ENCODE results near the gene ZNF668. TPM values are rescaled to one million over a fixed set of nuclear protein-coding genes. Genes with fewer than 3 reads are reported as not detected.
"Not testable (repeated sequence)": the region's sequence is repeated elsewhere in the genome, so short reads cannot be mapped to it uniquely, and the experiment has no call there.

Gene ZNF668
- polyA plus RNA-seq, 4 donors = 5.4 to 12.2 (median 10.1) TPM

- no peaks in the 10 kb centered on the region for H3K4me1 ChIP-seq (ENCODE audit: control insufficient read depth in 3 of 3, insufficient read depth in 2 of 3, low read depth in 1 of 3, low read length in 2 of 3)
- peak overlapping the region in 1 of 3 donors; percentile 8 for H3K27ac ChIP-seq (ENCODE audit: low read depth in 1 of 3, low read length in 2 of 3)
- H3K9me3 ChIP-seq (ENCODE audit: control insufficient read depth in 2 of 2, insufficient read depth in 1 of 2, low read depth in 1 of 2, low read length in 1 of 2) = no peaks in the 10 kb centered on the region
- WGBS, 3 donors = 92 to 94% (median 92%) methylated on average over 4 of the region's 4 CpGs
- no peak overlapping the region for H3K4me3 ChIP-seq (ENCODE audit: low read depth in 1 of 3, low read length in 3 of 3)
- no peaks in the 10 kb centered on the region for H3K36me3 ChIP-seq (ENCODE audit: control insufficient read depth in 3 of 3, insufficient read depth in 2 of 3, low read depth in 1 of 3, low read length in 3 of 3)
- DNase-seq (no peak), FAIRE-seq (no peak)
- H3K27me3 ChIP-seq (ENCODE audit: control insufficient read depth in 3 of 3, insufficient read depth in 3 of 3, low read length in 3 of 3) = no peaks in the 10 kb centered on the region
Observed at GRCh38 chr16:31023252-31023602, 50.8 kb downstream of the ZNF668 start.

GRCh38 chr16:31022544-31023251 lies 51.3 kb downstream of the ZNF668 start:
- Histone ChIP-seq H3K27ac (ENCODE audit: low read depth in 1 of 3, low read length in 2 of 3) (peak overlapping the region in 2 of 3 donors; percentile 8 to 61), H3K36me3 (ENCODE audit: control insufficient read depth in 3 of 3, insufficient read depth in 2 of 3, low read depth in 1 of 3, low read length in 3 of 3) (no peaks in the 10 kb centered on the region), H3K27me3 (ENCODE audit: control insufficient read depth in 3 of 3, insufficient read depth in 3 of 3, low read length in 3 of 3) (no peaks in the 10 kb centered on the region), H3K4me1 (ENCODE audit: control insufficient read depth in 3 of 3, insufficient read depth in 2 of 3, low read depth in 1 of 3, low read length in 2 of 3) (no peaks in the 10 kb centered on the region), H3K4me3 (ENCODE audit: low read depth in 1 of 3, low read length in 3 of 3) (no peak overlapping the region), H3K9me3 (ENCODE audit: control insufficient read depth in 2 of 2, insufficient read depth in 1 of 2, low read depth in 1 of 2, low read length in 1 of 2) (no peaks in the 10 kb centered on the region)
- FAIRE-seq (no peak), DNase-seq (peak; percentile 52 to 76)
- 31 to 58% (median 50%) methylated on average over 12 of the region's 12 CpGs for WGBS, 3 donors

GRCh38 chr16:31020536-31020935 lies 53.5 kb downstream of the ZNF668 start:
- FAIRE-seq (no peak), DNase-seq (no peak)
- Histone ChIP-seq H3K4me3 (ENCODE audit: low read depth in 1 of 3, low read length in 3 of 3) (no peak overlapping the region), H3K4me1 (ENCODE audit: control insufficient read depth in 3 of 3, insufficient read depth in 2 of 3, low read depth in 1 of 3, low read length in 2 of 3) (no peaks in the 10 kb centered on the region), H3K36me3 (ENCODE audit: control insufficient read depth in 3 of 3, insufficient read depth in 2 of 3, low read depth in 1 of 3, low read length in 3 of 3) (no peaks in the 10 kb centered on the region), H3K9me3 (ENCODE audit: control insufficient read depth in 2 of 2, insufficient read depth in 1 of 2, low read depth in 1 of 2, low read length in 1 of 2) (no peaks in the 10 kb centered on the region), H3K27me3 (ENCODE audit: control insufficient read depth in 3 of 3, insufficient read depth in 3 of 3, low read length in 3 of 3) (no peaks in the 10 kb centered on the region), H3K27ac (ENCODE audit: low read depth in 1 of 3, low read length in 2 of 3) (no peak overlapping the region)
- WGBS, 3 donors = 89 to 98% (median 91%) methylated on average over 3 of the region's 3 CpGs

- not testable (repeated sequence) for FAIRE-seq; H3K27me3 ChIP-seq (ENCODE audit: control insufficient read depth in 3 of 3, insufficient read depth in 3 of 3, low read length in 3 of 3); H3K9me3 ChIP-seq (ENCODE audit: control insufficient read depth in 2 of 2, insufficient read depth in 1 of 2, low read depth in 1 of 2, low read length in 1 of 2); DNase-seq; H3K4me1 ChIP-seq (ENCODE audit: control insufficient read depth in 3 of 3, insufficient read depth in 2 of 3, low read depth in 1 of 3, low read length in 2 of 3); H3K4me3 ChIP-seq (ENCODE audit: low read depth in 1 of 3, low read length in 3 of 3); H3K36me3 ChIP-seq (ENCODE audit: control insufficient read depth in 3 of 3, insufficient read depth in 2 of 3, low read depth in 1 of 3, low read length in 3 of 3); H3K27ac ChIP-seq (ENCODE audit: low read depth in 1 of 3, low read length in 2 of 3)
- 93 to 95% (median 95%) methylated on average over 10 of the region's 10 CpGs for WGBS, 3 donors
Observed at GRCh38 chr16:31017756-31018155, 56.3 kb downstream of the ZNF668 start.

- DNase-seq (peak; percentile 21 to 30), FAIRE-seq (no peak)
- Histone ChIP-seq H3K4me1 (ENCODE audit: control insufficient read depth in 3 of 3, insufficient read depth in 2 of 3, low read depth in 1 of 3, low read length in 2 of 3) (no peaks in the 10 kb centered on the region), H3K27ac (ENCODE audit: low read depth in 1 of 3, low read length in 2 of 3) (no peak overlapping the region), H3K36me3 (ENCODE audit: control insufficient read depth in 3 of 3, insufficient read depth in 2 of 3, low read depth in 1 of 3, low read length in 3 of 3) (no peaks in the 10 kb centered on the region), H3K9me3 (ENCODE audit: control insufficient read depth in 2 of 2, insufficient read depth in 1 of 2, low read depth in 1 of 2, low read length in 1 of 2) (no peaks in the 10 kb centered on the region), H3K27me3 (ENCODE audit: control insufficient read depth in 3 of 3, insufficient read depth in 3 of 3, low read length in 3 of 3) (peaks cover 0 to 17% (median 5%) of the 10 kb centered on the region in 3 donors), H3K4me3 (ENCODE audit: low read depth in 1 of 3, low read length in 3 of 3) (no peak overlapping the region)
- WGBS, 3 donors = 66 to 68% (median 68%) methylated on average over 6 of the region's 6 CpGs
Observed at GRCh38 chr16:31016018-31016417, 58.0 kb downstream of the ZNF668 start.

- not testable (repeated sequence) for H3K4me3 ChIP-seq (ENCODE audit: low read depth in 1 of 3, low read length in 3 of 3)
Observed at GRCh38 chr16:31013292-31013691, 60.7 kb downstream of the ZNF668 start.

GRCh38 chr16:31011815-31012214 lies 62.2 kb downstream of the ZNF668 start:
- H3K27me3 ChIP-seq (ENCODE audit: control insufficient read depth in 3 of 3, insufficient read depth in 3 of 3, low read length in 3 of 3) = peaks cover 0 to 51% (median 8%) of the 10 kb centered on the region in 3 donors

More at GRCh38 chr16:31013292-31013691, 60.7 kb downstream of the ZNF668 start:
- not testable (repeated sequence) for DNase-seq; H3K27ac ChIP-seq (ENCODE audit: low read depth in 1 of 3, low read length in 2 of 3); H3K36me3 ChIP-seq (ENCODE audit: control insufficient read depth in 3 of 3, insufficient read depth in 2 of 3, low read depth in 1 of 3, low read length in 3 of 3); FAIRE-seq; H3K4me1 ChIP-seq (ENCODE audit: control insufficient read depth in 3 of 3, insufficient read depth in 2 of 3, low read depth in 1 of 3, low read length in 2 of 3); H3K9me3 ChIP-seq (ENCODE audit: control insufficient read depth in 2 of 2, insufficient read depth in 1 of 2, low read depth in 1 of 2, low read length in 1 of 2)
- peaks cover 0 to 38% (median 8%) of the 10 kb centered on the region in 3 donors for H3K27me3 ChIP-seq (ENCODE audit: control insufficient read depth in 3 of 3, insufficient read depth in 3 of 3, low read length in 3 of 3)

More at GRCh38 chr16:31011815-31012214, 62.2 kb downstream of the ZNF668 start:
- WGBS, 3 donors = 81 to 83% (median 82%) methylated on average over 7 of the region's 7 CpGs
- H3K9me3 ChIP-seq (ENCODE audit: control insufficient read depth in 2 of 2, insufficient read depth in 1 of 2, low read depth in 1 of 2, low read length in 1 of 2); FAIRE-seq; DNase-seq; H3K27ac ChIP-seq (ENCODE audit: low read depth in 1 of 3, low read length in 2 of 3); H3K36me3 ChIP-seq (ENCODE audit: control insufficient read depth in 3 of 3, insufficient read depth in 2 of 3, low read depth in 1 of 3, low read length in 3 of 3); H3K4me3 ChIP-seq (ENCODE audit: low read depth in 1 of 3, low read length in 3 of 3); H3K4me1 ChIP-seq (ENCODE audit: control insufficient read depth in 3 of 3, insufficient read depth in 2 of 3, low read depth in 1 of 3, low read length in 2 of 3): not testable (repeated sequence)

All from small intestine (tissue), 7 donors.